Peyer's patch (tissue), 4 donors: Measurements from ENCODE around the gene PRG2.

Experiments used
- CTCF ChIP-seq, 6 experiments: fragments of 450-650 bp in 4 of 6; fragments of 200-600 bp in 2 of 6; sonication (generic) in 1 of 6; IDR thresholded peaks; one replicate each; pipeline ENCODE4 v1.5.1; 2017 to 2019; ENCODE audit warnings: antibody characterized with exemption in 6 of 6, mild to moderate bottlenecking in 3 of 6, moderate library complexity in 1 of 6
- POLR2A ChIP-seq, 2 donors: fragments of 450-650 bp; IDR thresholded peaks; one replicate each; pipeline ENCODE4 v1.5.1; 2017; ENCODE audit warnings: antibody characterized with exemption in 2 of 2, mild to moderate bottlenecking in 2 of 2, moderate library complexity in 2 of 2

GRCh38 chr11:57421805-57422204 lies 31.4 kb upstream of the PRG2 start:
- TF ChIP-seq CTCF (IDR thresholded peaks at IDR 0.05) (no peak), POLR2A (IDR thresholded peaks at IDR 0.05) (no peak)
